C4-2B (cell line): ENCODE results near the gene PCDHGC3.

ENCODE experiments used
- CTCF ChIP-seq: fragments of 450-650 bp; conservative IDR thresholded peaks from 2 replicates; pipeline ENCODE4 v1.5.1; 2017; ENCODE audit warnings: mild to moderate bottlenecking
- ZFX ChIP-seq: fragments of 450-650 bp; IDR thresholded peaks from 2 replicates; pipeline ENCODE4 v1.6.1; 2017

- TF ChIP-seq CTCF (no peak), ZFX (no peak)
Observed at GRCh38 chr5:141487131-141487530, 11.4 kb downstream of the PCDHGC3 start.
